Measurements from ENCODE around the gene ZPBP. TPM values are rescaled to one million over a fixed set of nuclear protein-coding genes. Genes with fewer than 3 reads are reported as not detected.

Gene ZPBP
- polyA plus RNA-seq, 1 donor from 2014 or later = not detected

GRCh38 chr7:50119815-50120637 is 27.0 kb upstream of the ZPBP start:
- Histone ChIP-seq H3F3A (ENCODE audit: insufficient read depth, low read length, poor library complexity, severe bottlenecking) (no peaks in the 10 kb centered on the region), H4K20me1 (ENCODE audit: insufficient read depth) (no peaks in the 10 kb centered on the region), H3K9me2 (ENCODE audit: insufficient read depth, low read length) (no peaks in the 10 kb centered on the region), H2AFZ (ENCODE audit: low read depth, low read length) (no peak overlapping the region), H3K27me3 (ENCODE audit: insufficient read depth, low read depth, low read length) (no peaks in the 10 kb centered on the region), H3K4me3 (ENCODE audit: low read length) (no peak overlapping the region), H3K27ac (ENCODE audit: low read length) (no peak overlapping the region), H3K79me2 (replicated peaks; ENCODE audit: insufficient read depth, low read length) (no peaks in the 10 kb centered on the region), H3K4me2 (ENCODE audit: low read length) (no peak overlapping the region), H3K9ac (ENCODE audit: low read length) (no peak overlapping the region), H3K9me3 (ENCODE audit: low read length) (no peaks in the 10 kb centered on the region), H3K36me3 (ENCODE audit: insufficient read depth, low read length) (no peaks in the 10 kb centered on the region)
- TF ChIP-seq EP300 (conservative IDR thresholded peaks at IDR 0.05; ENCODE audit: poor library complexity, severe bottlenecking) (no peak), SMC3 (conservative IDR thresholded peaks at IDR 0.05; ENCODE audit: poor library complexity) (no peak), RAD21 (conservative IDR thresholded peaks at IDR 0.05) (no peak), POLR2AphosphoS5 (IDR thresholded peaks at IDR 0.05) (no peak), TAF1 (IDR thresholded peaks at IDR 0.05; ENCODE audit: low read depth) (no peak), REST (IDR thresholded peaks at IDR 0.05; ENCODE audit: borderline replicate concordance) (no peak), MXI1 (conservative IDR thresholded peaks at IDR 0.05; ENCODE audit: poor library complexity, severe bottlenecking) (no peak)

DNA sequence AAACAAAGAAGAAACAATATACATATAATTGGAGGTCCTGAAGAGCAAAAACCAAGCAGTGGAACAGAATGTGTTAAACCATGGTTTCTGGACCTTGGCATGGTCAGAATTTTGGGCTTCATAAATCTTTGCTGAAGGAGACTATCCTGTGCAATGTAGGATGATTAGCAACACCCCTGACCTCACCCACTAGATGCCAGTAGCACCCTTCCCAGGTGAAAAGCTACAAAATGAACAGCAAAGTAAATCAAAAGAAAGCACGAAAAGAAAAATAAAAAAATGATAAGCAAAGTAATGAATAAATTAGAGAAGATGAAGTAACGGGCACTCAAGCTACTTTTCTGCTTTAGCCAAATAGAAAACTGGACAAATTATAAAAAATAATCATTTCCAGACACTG is 19.2 kb upstream of the ZPBP start:
- no peaks in the 10 kb centered on the region for H3K9me2 ChIP-seq (ENCODE audit: insufficient read depth, low read length)
- H3K36me3 ChIP-seq (ENCODE audit: insufficient read depth, low read length) = no peaks in the 10 kb centered on the region
- H3K9ac ChIP-seq (ENCODE audit: low read length) = no peak overlapping the region
- H3F3A ChIP-seq (ENCODE audit: insufficient read depth, low read length, poor library complexity, severe bottlenecking) = no peaks in the 10 kb centered on the region
- peaks cover 4% of the 10 kb centered on the region for H3K9me3 ChIP-seq (ENCODE audit: low read length)
- no peaks in the 10 kb centered on the region for H4K20me1 ChIP-seq (ENCODE audit: insufficient read depth)
- no peaks in the 10 kb centered on the region for H3K27me3 ChIP-seq (ENCODE audit: insufficient read depth, low read depth, low read length)
- H3K4me3 ChIP-seq (ENCODE audit: low read length) = no peak overlapping the region
- H2AFZ ChIP-seq (ENCODE audit: low read depth, low read length) = no peak overlapping the region
- no peak overlapping the region for H3K27ac ChIP-seq (ENCODE audit: low read length)
- no peak overlapping the region for H3K4me2 ChIP-seq (ENCODE audit: low read length)
- H3K79me2 ChIP-seq (replicated peaks; ENCODE audit: insufficient read depth, low read length) = no peaks in the 10 kb centered on the region
- no peak for TF ChIP-seq CTCF (IDR thresholded peaks at IDR 0.05; ENCODE audit: poor library complexity, severe bottlenecking)
- no peak for TF ChIP-seq TAF1 (IDR thresholded peaks at IDR 0.05; ENCODE audit: low read depth)
- no peak for TF ChIP-seq RAD21 (conservative IDR thresholded peaks at IDR 0.05)
- TF ChIP-seq REST (IDR thresholded peaks at IDR 0.05; ENCODE audit: borderline replicate concordance) = no peak
